T-cell (primary cell): ENCODE measurements around the gene ZNF26. TPM values are rescaled to one million over a fixed set of nuclear protein-coding genes. Genes with fewer than 3 reads are reported as not detected.
A peak's percentile ranks its signal among the peaks of the same experiment; 100 is the strongest.

Experiments used
- ATAC-seq, 4 experiments: fragments of 200-7000 bp in 3 of 4; fragments of 150-1000 bp in 1 of 4; cut with Tn5 transposase; replicated peaks in 1 of 4; 1 replicate in 3 of 4; 2 replicates in 1 of 4; pipeline ENCODE4 v1.10.0; 2021; ENCODE audit warnings: moderate library complexity in 3 of 4, mild to moderate bottlenecking in 2 of 4, moderate number of reproducible peaks in 1 of 4
- CTCF ChIA-PET, 2 donors: fragments of 300-600 bp; sonication (Branson Sonifier 250); formaldehyde crosslinking; loops; one replicate each; lab custom pipeline; 2022; ENCODE audit warnings: antibody characterized with exemption in 2 of 2; lab: Charles Lee
- POLR2A ChIA-PET, 2 donors: fragments of 300-600 bp; sonication (Branson Sonifier 250); formaldehyde crosslinking; loops; one replicate each; lab custom pipeline; 2022; ENCODE audit warnings: antibody characterized with exemption in 2 of 2; lab: Charles Lee
- DNase-seq, 35 experiments: peaks; one replicate each; pipeline versions ENCODE4 v3.0.0 to v3.0.0-alpha.2; 2013 to 2023
- H3K27ac ChIP-seq: one replicate; pipeline ENCODE4 v1.5.1; 2013; ENCODE audit warnings: low read length
- H3K27me3 ChIP-seq, 2 experiments: replicated peaks in 1 of 2; 1 replicate in 1 of 2; 2 replicates in 1 of 2; pipeline versions ENCODE4 v1.6.1 to v1.7.0; 2013; ENCODE audit warnings: low read length in 1 of 2, mixed read lengths in 1 of 2; ENCODE audit not compliant: control insufficient read depth in 2 of 2, insufficient read depth in 2 of 2; ENCODE audit errors: extremely low read depth in 1 of 2
- H3K36me3 ChIP-seq, 2 donors: 1 replicate in 1 of 2; 2 replicates in 1 of 2; pipeline versions ENCODE4 v1.6.1 to v1.7.0; 2013; ENCODE audit warnings: low read length in 1 of 2; ENCODE audit not compliant: control insufficient read depth in 2 of 2, insufficient read depth in 1 of 2; ENCODE audit errors: extremely low read depth in 1 of 2
- H3K4me1 ChIP-seq, 2 experiments: 1 replicate in 1 of 2; 2 replicates in 1 of 2; pipeline versions ENCODE4 v1.6.1 to v1.7.0; 2013; ENCODE audit warnings: low read length in 2 of 2, mixed read lengths in 1 of 2; ENCODE audit not compliant: insufficient read depth in 2 of 2, control insufficient read depth in 1 of 2; ENCODE audit errors: extremely low read depth in 1 of 2
- H3K4me3 ChIP-seq, 2 donors: 1 replicate in 1 of 2; 2 replicates in 1 of 2; pipeline versions ENCODE4 v1.5.1 to v1.7.0; 2013; ENCODE audit warnings: mild to moderate bottlenecking in 2 of 2, low read length in 1 of 2, moderate library complexity in 1 of 2; ENCODE audit not compliant: control insufficient read depth in 1 of 2; ENCODE audit errors: extremely low read depth in 1 of 2
- H3K9me3 ChIP-seq: 2 replicates; pipeline ENCODE4 v1.7.0; 2013
- H3K27ac Mint-ChIP-seq, 2 donors: one replicate each; pipeline ENCODE4 v1.8.0; 2020 to 2021; ENCODE audit warnings: mild to moderate bottlenecking in 2 of 2, mixed read lengths in 2 of 2
- H3K27me3 Mint-ChIP-seq, 2 donors: one replicate each; pipeline ENCODE4 v1.8.0; 2021 to 2022; ENCODE audit warnings: mixed read lengths in 2 of 2
- H3K36me3 Mint-ChIP-seq: one replicate; pipeline ENCODE4 v1.8.0; 2021; ENCODE audit warnings: mixed read lengths
- H3K4me1 Mint-ChIP-seq, 3 donors: one replicate each; pipeline ENCODE4 v1.8.0; 2020 to 2022; ENCODE audit warnings: mixed read lengths in 3 of 3, mild to moderate bottlenecking in 1 of 3
- H3K4me3 Mint-ChIP-seq, 3 donors: one replicate each; pipeline ENCODE4 v1.8.0; 2020 to 2022; ENCODE audit warnings: mild to moderate bottlenecking in 3 of 3, mixed read lengths in 3 of 3, moderate library complexity in 3 of 3
- H3K9me3 Mint-ChIP-seq, 3 donors: one replicate each; pipeline ENCODE4 v1.8.0; 2020 to 2022; ENCODE audit warnings: mixed read lengths in 3 of 3
- WGBS: methylation state at CpG from one replicate; pipeline ENCODE4 v1.1.5; 2013; ENCODE audit warnings: missing lambda C conversion rate; ENCODE audit not compliant: insufficient coverage; 5-methylcytosine and 5-hydroxymethylcytosine counted together
- total RNA-seq, 35 experiments: library from RNA in 6 of 35; stranded (reverse) in 6 of 35; fragments of 120-200 nt in 1 of 35; gene quantifications; one replicate each; pipeline versions ENCODE4 v1.2.1 to v1.2.4 and lab custom pipeline; 2013 to 2026

Gene ZNF26
- total RNA-seq, 5 donors from 2014 or later (not counting 1 experiment from before 2014, with no cell fraction given), result 29.2 to 37.2 (median 32.7) TPM

GRCh38 chr12:132998741-132999140, 12.6 kb downstream of the ZNF26 start:
- H3K27me3 Mint-ChIP-seq, result no peaks in the 10 kb centered on the region
- DNase-seq (no peak), ATAC-seq (no peak)
- no peak overlapping the region for H3K27ac Mint-ChIP-seq
- ChIA-PET CTCF (no interaction called here), POLR2A (interaction anchor here in 1 of 2 donors (0.7 kb wide), 1 partner anchor 67 kb away, joined by 9 read pairs; no protein-coding TSS in a partner anchor)
- H3K4me3 ChIP-seq, result no peak overlapping the region
- H3K9me3 Mint-ChIP-seq, result peaks cover 6 to 48% (median 35%) of the 10 kb centered on the region in 3 donors
- no peaks in the 10 kb centered on the region for H3K27me3 ChIP-seq
- H3K4me1 ChIP-seq, result no peaks in the 10 kb centered on the region
- H3K4me3 Mint-ChIP-seq, result no peak overlapping the region
- H3K36me3 Mint-ChIP-seq, result peaks cover 79% of the 10 kb centered on the region
- 42% methylated on average over 1 of the region's 1 CpG for WGBS
- H3K4me1 Mint-ChIP-seq, result peaks cover 4 to 13% (median 5%) of the 10 kb centered on the region in 3 donors
- H3K36me3 ChIP-seq, result peaks cover 10 to 21% of the 10 kb centered on the region in 2 donors
- H3K27ac ChIP-seq, result no peak overlapping the region
- peaks cover 18% of the 10 kb centered on the region for H3K9me3 ChIP-seq

GRCh38 chr12:133010657-133011297, 24.6 kb downstream of the ZNF26 start:
- DNase-seq (no peak), ATAC-seq (no peak)
- no peaks in the 10 kb centered on the region for H3K4me1 Mint-ChIP-seq
- H3K27me3 Mint-ChIP-seq, result no peaks in the 10 kb centered on the region
- no peak overlapping the region for H3K27ac ChIP-seq
- CTCF ChIA-PET, result no interaction called here
- H3K36me3 Mint-ChIP-seq, result peaks cover 89% of the 10 kb centered on the region
- POLR2A ChIA-PET, result interaction anchor here in 1 of 2 donors (0.7 kb wide), 1 partner anchor 48 kb away, joined by 3 read pairs; no protein-coding TSS in a partner anchor
- peaks cover 39 to 78% of the 10 kb centered on the region in 2 donors for H3K36me3 ChIP-seq
- no peaks in the 10 kb centered on the region for H3K4me1 ChIP-seq
- peaks cover 16 to 45% (median 42%) of the 10 kb centered on the region in 3 donors for H3K9me3 Mint-ChIP-seq
- H3K27me3 ChIP-seq, result no peaks in the 10 kb centered on the region
- H3K9me3 ChIP-seq, result peaks cover 65% of the 10 kb centered on the region
- no peak overlapping the region for H3K4me3 Mint-ChIP-seq
- no peak overlapping the region for H3K27ac Mint-ChIP-seq
- H3K4me3 ChIP-seq, result peak overlapping the region in 1 of 2 donors; percentile 38
- 100% methylated on average over 2 of the region's 6 CpGs for WGBS

GRCh38 chr12:133023566-133023965, 37.4 kb downstream of the ZNF26 start:
- peaks cover 22% of the 10 kb centered on the region for H3K36me3 Mint-ChIP-seq
- Histone ChIP-seq H3K4me3 (no peak overlapping the region), H3K36me3 (no peaks in the 10 kb centered on the region), H3K27ac (no peak overlapping the region), H3K27me3 (no peaks in the 10 kb centered on the region), H3K4me1 (no peaks in the 10 kb centered on the region), H3K9me3 (peaks cover 7% of the 10 kb centered on the region)
- ChIA-PET POLR2A (no interaction called here), CTCF (no interaction called here)
- no peaks in the 10 kb centered on the region for H3K4me1 Mint-ChIP-seq
- H3K27me3 Mint-ChIP-seq, result no peaks in the 10 kb centered on the region
- no peak overlapping the region for H3K27ac Mint-ChIP-seq
- no CpG with 5 or more reads among the region's 2 CpGs for WGBS
- no peak overlapping the region for H3K4me3 Mint-ChIP-seq
- ATAC-seq (no peak), DNase-seq (no peak)
- peaks cover 23 to 60% (median 59%) of the 10 kb centered on the region in 3 donors for H3K9me3 Mint-ChIP-seq

- H3K36me3 ChIP-seq, result no peaks in the 10 kb centered on the region
- Mint-ChIP-seq H3K4me1 (no peaks in the 10 kb centered on the region), H3K9me3 (peaks cover 13 to 47% (median 45%) of the 10 kb centered on the region in 3 donors), H3K27ac (no peak overlapping the region), H3K4me3 (no peak overlapping the region), H3K27me3 (no peaks in the 10 kb centered on the region), H3K36me3 (peaks cover 6% of the 10 kb centered on the region)
- no peaks in the 10 kb centered on the region for H3K4me1 ChIP-seq
- CTCF ChIA-PET, result no interaction called here
- ATAC-seq, result no peak
- H3K27ac ChIP-seq, result no peak overlapping the region
- POLR2A ChIA-PET, result no interaction called here
- H3K4me3 ChIP-seq, result no peak overlapping the region
- H3K27me3 ChIP-seq, result no peaks in the 10 kb centered on the region
- WGBS, result 100% methylated on average over 2 of the region's 7 CpGs
- no peak for DNase-seq
- H3K9me3 ChIP-seq, result peaks cover 7% of the 10 kb centered on the region
Measured at GRCh38 chr12:133026996-133027395, 40.8 kb downstream of the ZNF26 start.

DNA sequence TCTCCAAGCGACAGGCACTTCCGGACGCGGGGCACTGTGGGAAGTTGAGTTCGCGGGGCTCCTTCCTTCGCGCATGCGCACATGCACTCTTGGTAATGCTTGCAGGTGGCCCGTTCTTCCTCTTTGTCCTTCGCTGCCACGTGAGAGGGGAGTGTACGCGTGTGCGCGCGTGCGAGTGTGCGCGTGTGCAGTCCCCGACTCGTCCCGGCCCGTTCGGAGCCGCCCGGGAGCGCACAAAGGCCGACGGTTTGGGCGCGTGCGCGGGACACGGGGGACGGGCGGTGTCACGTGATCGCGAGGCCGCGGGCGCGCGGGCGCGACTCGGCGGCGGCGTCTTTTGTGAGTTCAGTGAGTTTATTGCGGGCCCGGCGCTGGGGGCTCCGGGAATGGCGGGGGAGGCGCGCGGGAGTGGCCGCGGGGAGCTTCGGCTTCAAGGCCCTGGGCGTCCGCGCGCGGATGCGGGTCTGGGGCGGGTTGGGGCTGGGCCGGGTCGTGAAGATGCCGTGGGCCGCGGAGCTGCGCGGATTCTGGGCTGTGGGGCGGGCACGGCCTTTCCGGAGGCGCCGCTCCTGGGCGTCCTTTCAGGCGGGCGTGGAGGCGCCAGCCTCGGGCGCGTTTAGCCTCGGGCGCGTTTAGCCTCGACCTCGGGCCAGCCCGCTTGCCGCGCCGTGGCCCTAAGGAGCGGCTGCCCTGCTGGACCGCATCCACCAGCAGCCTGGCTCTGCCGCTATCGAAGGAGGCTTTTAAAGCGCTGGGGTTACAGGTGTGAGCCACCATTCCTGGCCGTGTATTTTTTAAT, 51.2 kb downstream of the ZNF26 start, which contains the start of gene ZNF84:
Gene ZNF84 (plus strand): TSS at position 303 of the 799 bp plus-strand sequence. CDS start 3,959 bp downstream, outside the sequence.
- CTCF ChIA-PET, result interaction anchor here in 1 of 2 donors (0.6 to 0.7 kb wide), 2 partner anchors 12 to 92 kb away, joined by 3 to 5 read pairs; no protein-coding TSS in a partner anchor
- under 1% methylated on average over 98 of the region's 103 CpGs for WGBS
- peaks cover 6 to 16% of the 10 kb centered on the region in 2 donors for H3K36me3 ChIP-seq
- H3K27me3 Mint-ChIP-seq, result peaks cover 3 to 8% of the 10 kb centered on the region in 2 donors
- peak within 1 kb of the TSS; percentile 54 to 67 for H3K4me3 ChIP-seq
- H3K36me3 Mint-ChIP-seq, result peaks cover 43% of the 10 kb centered on the region
- peak within 1 kb of the TSS; percentile 92 to 96 (median 93) for H3K4me3 Mint-ChIP-seq
- H3K4me1 ChIP-seq, result peaks cover 7% of the 10 kb centered on the region in 2 experiments
- H3K27me3 ChIP-seq, result peaks cover 0 to 6% of the 10 kb centered on the region in 2 experiments
- peaks cover 23% of the 10 kb centered on the region for H3K9me3 ChIP-seq
- DNase-seq, result peak; percentile 90 to 99 (median 97)
- peak; percentile 92 to 96 (median 94) for ATAC-seq
- peaks cover 17 to 42% (median 35%) of the 10 kb centered on the region in 3 donors for H3K9me3 Mint-ChIP-seq
- POLR2A ChIA-PET, result interaction anchor here in 1 of 2 donors (2.4 kb wide), 1 partner anchor 43 kb away, joined by 8 read pairs; no protein-coding TSS in a partner anchor
- peaks cover 12 to 25% (median 22%) of the 10 kb centered on the region in 3 donors for H3K4me1 Mint-ChIP-seq
- peak within 1 kb of the TSS; percentile 76 for H3K27ac ChIP-seq
- peak within 1 kb of the TSS; percentile 97 to 98 for H3K27ac Mint-ChIP-seq
